H1 (cell line): ENCODE measurements around the gene ADRB1. TPM values are rescaled to one million over a fixed set of nuclear protein-coding genes. Genes with fewer than 3 reads are reported as not detected.

Experiments used
- CTCF ChIA-PET: fragments of 300-600 bp; sonication (Branson Sonifier 250); formaldehyde crosslinking; loops from one replicate; lab custom pipeline; 2021; ENCODE audit not compliant: partially characterized antibody; lab: Charles Lee
- POLR2A ChIA-PET: fragments of 300-600 bp; sonication (Branson Sonifier 250); formaldehyde crosslinking; loops from one replicate; lab custom pipeline; 2021; ENCODE audit warnings: inconsistent platforms; ENCODE audit not compliant: partially characterized antibody; lab: Charles Lee
- DNase-seq, 2 experiments: peaks; one replicate each; pipeline versions ENCODE4 v3.0.0 to v3.0.0-alpha.2; 2010 to 2022; ENCODE audit warnings: low spot score in 2 of 2, low read depth in 1 of 2, mixed read lengths in 1 of 2
- FAIRE-seq: peaks from 2 replicates; lab custom pipeline; 2011; peaks lifted over from hg19 to GRCh38; lab: Jason Lieb, UNC
- H2AFZ ChIP-seq: 2 replicates; pipeline ENCODE4 v1.8.1; 2012; ENCODE audit warnings: low read length, inconsistent platforms
- H2AK5ac ChIP-seq: 2 replicates; pipeline ENCODE4 v1.6.1; 2013; ENCODE audit warnings: low read depth, low read length
- H2BK120ac ChIP-seq: replicated peaks from 2 replicates; pipeline ENCODE3; 2013; ENCODE audit warnings: low read depth, low read length, inconsistent platforms
- H2BK12ac ChIP-seq: 2 replicates; pipeline ENCODE4 v1.6.1; 2013; ENCODE audit warnings: low read depth, low read length
- H2BK15ac ChIP-seq: 2 replicates; pipeline ENCODE4 v1.6.1; 2013; ENCODE audit warnings: low read length
- H2BK20ac ChIP-seq: 2 replicates; pipeline ENCODE4 v1.6.1; 2013; ENCODE audit warnings: low read length
- H2BK5ac ChIP-seq: 2 replicates; pipeline ENCODE4 v1.6.1; 2013; ENCODE audit warnings: low read depth, low read length
- H3K14ac ChIP-seq: 2 replicates; pipeline ENCODE4 v1.6.1; 2013; ENCODE audit warnings: inconsistent platforms; ENCODE audit not compliant: insufficient read length
- H3K18ac ChIP-seq: 2 replicates; pipeline ENCODE4 v1.6.1; 2013; ENCODE audit warnings: low read length; ENCODE audit errors: extremely low read depth
- H3K23ac ChIP-seq: 2 replicates; pipeline ENCODE4 v1.6.1; 2013; ENCODE audit warnings: inconsistent platforms; ENCODE audit not compliant: insufficient read length
- H3K23me2 ChIP-seq: 2 replicates; pipeline ENCODE4 v1.6.1; 2013; ENCODE audit warnings: low read depth, low read length
- H3K27ac ChIP-seq: 2 replicates; pipeline ENCODE4 v1.6.1; 2011; ENCODE audit warnings: low read depth, low read length, inconsistent platforms
- H3K27me3 ChIP-seq, 4 experiments: replicated peaks in 1 of 4; 1 replicate in 1 of 4; 2 replicates in 3 of 4; pipeline versions ENCODE4 v1.6.1 to v1.8.1; 2011 to 2013; ENCODE audit warnings: low read length in 3 of 4, mild to moderate bottlenecking in 3 of 4, inconsistent platforms in 2 of 4, mixed read lengths in 2 of 4, moderate library complexity in 1 of 4; ENCODE audit not compliant: control insufficient read depth in 3 of 4, insufficient read depth in 3 of 4; ENCODE audit errors: extremely low read depth in 1 of 4
- H3K36me3 ChIP-seq, 4 experiments: 2 replicates each; pipeline versions ENCODE4 v1.6.1 to v1.8.1; 2011 to 2013; ENCODE audit warnings: mild to moderate bottlenecking in 4 of 4, low read length in 3 of 4, moderate library complexity in 2 of 4, control low read depth in 1 of 4, inconsistent platforms in 1 of 4; ENCODE audit not compliant: insufficient read depth in 4 of 4, control insufficient read depth in 2 of 4
- H3K4ac ChIP-seq: replicated peaks from 2 replicates; pipeline ENCODE3; 2013; ENCODE audit warnings: low read length, low read depth, mixed read lengths, inconsistent platforms; ENCODE audit not compliant: insufficient read length
- H3K4me1 ChIP-seq, 4 experiments: replicated peaks in 1 of 4; 1 replicate in 1 of 4; 2 replicates in 3 of 4; pipeline versions ENCODE4 v1.6.1 to v1.8.1; 2011 to 2013; ENCODE audit warnings: low read length in 3 of 4, inconsistent platforms in 2 of 4, mixed read lengths in 1 of 4; ENCODE audit not compliant: insufficient read depth in 4 of 4, control insufficient read depth in 3 of 4
- H3K4me2 ChIP-seq, 2 experiments: 2 replicates each; pipeline versions ENCODE4 v1.6.1 to v1.8.1; 2011 to 2013; ENCODE audit warnings: low read depth in 2 of 2, low read length in 2 of 2, control low read depth in 1 of 2, inconsistent platforms in 1 of 2, mild to moderate bottlenecking in 1 of 2; ENCODE audit not compliant: insufficient read depth in 1 of 2
- H3K4me3 ChIP-seq, 4 experiments: fragments of 200-600, 300-600 bp in 1 of 4; sonication (generic), shearing (Covaris generic), sonication (Bioruptor Twin) in 1 of 4; 2 replicates each; pipeline versions ENCODE4 v1.5.1 to v1.8.1; 2011 to 2016; ENCODE audit warnings: low read length in 4 of 4, low read depth in 3 of 4, control low read depth in 2 of 4, inconsistent platforms in 2 of 4, mild to moderate bottlenecking in 2 of 4, mixed read lengths in 1 of 4, moderate library complexity in 1 of 4; ENCODE audit not compliant: insufficient read depth in 2 of 4; ENCODE audit errors: extremely low read depth in 1 of 4
- H3K56ac ChIP-seq: replicated peaks from 2 replicates; pipeline ENCODE3; 2013; ENCODE audit warnings: low read depth, mild to moderate bottlenecking, mixed read lengths, low read length, inconsistent platforms; ENCODE audit not compliant: insufficient read length
- H3K79me1 ChIP-seq: 2 replicates; pipeline ENCODE4 v1.6.1; 2013; ENCODE audit warnings: low read depth, low read length, control low read depth
- H3K79me2 ChIP-seq, 2 experiments: 2 replicates each; pipeline versions ENCODE4 v1.6.1 to v1.8.1; 2012 to 2013; ENCODE audit warnings: low read length in 2 of 2, mild to moderate bottlenecking in 2 of 2, inconsistent platforms in 1 of 2; ENCODE audit not compliant: insufficient read depth in 2 of 2, control insufficient read depth in 1 of 2
- H3K9ac ChIP-seq, 4 experiments: replicated peaks in 1 of 4; 1 replicate in 1 of 4; 2 replicates in 3 of 4; pipeline versions ENCODE4 v1.6.1 to v1.8.1; 2011 to 2013; ENCODE audit warnings: low read depth in 3 of 4, low read length in 3 of 4, control low read depth in 2 of 4, mild to moderate bottlenecking in 2 of 4, moderate library complexity in 2 of 4, inconsistent platforms in 1 of 4; ENCODE audit errors: extremely low read depth in 1 of 4
- H3K9me3 ChIP-seq, 2 experiments: 2 replicates each; pipeline versions ENCODE4 v1.6.1 to v1.8.1; 2012 to 2013; ENCODE audit warnings: mild to moderate bottlenecking in 2 of 2, moderate library complexity in 2 of 2, control low read depth in 1 of 2, inconsistent platforms in 1 of 2, low read depth in 1 of 2, low read length in 1 of 2, mixed read lengths in 1 of 2; ENCODE audit not compliant: insufficient read depth in 2 of 2
- H4K20me1 ChIP-seq, 2 experiments: replicated peaks in 1 of 2; 2 replicates each; pipeline versions ENCODE3 to v1.8.1; 2011 to 2013; ENCODE audit warnings: inconsistent platforms in 2 of 2, low read length in 2 of 2, mild to moderate bottlenecking in 1 of 2; ENCODE audit not compliant: insufficient read depth in 2 of 2, control insufficient read depth in 1 of 2
- H4K5ac ChIP-seq: 2 replicates; pipeline ENCODE4 v1.6.1; 2013; ENCODE audit warnings: low read length, low read depth, mixed read lengths, inconsistent platforms; ENCODE audit not compliant: insufficient read length
- H4K8ac ChIP-seq: 2 replicates; pipeline ENCODE4 v1.8.0; 2013; ENCODE audit warnings: mild to moderate bottlenecking, moderate library complexity, low read length, inconsistent platforms; ENCODE audit not compliant: insufficient read depth; ENCODE audit errors: extremely low read depth
- H4K91ac ChIP-seq: replicated peaks from 2 replicates; pipeline ENCODE3; 2013; ENCODE audit warnings: low read length, mixed read lengths, inconsistent platforms; ENCODE audit not compliant: insufficient read length
- BACH1 ChIP-seq: IDR thresholded peaks from 2 replicates; pipeline ENCODE4 v1.6.1; 2012; ENCODE audit warnings: low read length, improper control_type of control experiment
- CBX8 ChIP-seq: fragments of 300-800, 300-1000 bp; sonication (generic); IDR thresholded peaks from 2 replicates; pipeline ENCODE4 v1.7.1; 2016; ENCODE audit warnings: low read depth, low read length, borderline replicate concordance
- CTBP2 ChIP-seq: IDR thresholded peaks from 2 replicates; pipeline ENCODE4 v1.7.0; 2011; ENCODE audit warnings: borderline replicate concordance, mild to moderate bottlenecking, moderate library complexity, mixed read lengths, low read length; ENCODE audit not compliant: insufficient read depth, insufficient read length
- EZH2 ChIP-seq: fragments of 200-600 bp; sonication (generic); IDR thresholded peaks from 2 replicates; pipeline ENCODE4 v1.7.1; 2012; ENCODE audit warnings: low read depth, mild to moderate bottlenecking, moderate library complexity, low read length, inconsistent platforms; ENCODE audit not compliant: severe bottlenecking
- MAFK ChIP-seq: IDR thresholded peaks from 2 replicates; pipeline ENCODE4 v1.6.1; 2012; ENCODE audit warnings: low read depth, mild to moderate bottlenecking, improper control_type of control experiment, low read length
- NRF1 ChIP-seq: IDR thresholded peaks from 2 replicates; pipeline ENCODE4 v1.6.1; 2011; ENCODE audit warnings: mild to moderate bottlenecking, low read depth, low read length, improper control_type of control experiment
- POLR2A ChIP-seq, 2 experiments: IDR thresholded peaks; 1 replicate in 1 of 2; 2 replicates in 1 of 2; pipeline ENCODE4 v1.6.1; 2011; ENCODE audit warnings: low read depth in 2 of 2, low read length in 2 of 2, mild to moderate bottlenecking in 2 of 2; ENCODE audit errors: control extremely low read depth in 1 of 2
- RBBP5 ChIP-seq: IDR thresholded peaks from 2 replicates; pipeline ENCODE4 v1.7.1; 2012; ENCODE audit warnings: low read depth, mild to moderate bottlenecking, inconsistent platforms, low read length, moderate library complexity, borderline replicate concordance
- SAP30 ChIP-seq: fragments of 300-600 bp; sonication (generic); IDR thresholded peaks from 2 replicates; pipeline ENCODE4 v1.7.1; 2012; ENCODE audit warnings: low read length, moderate library complexity, mild to moderate bottlenecking, inconsistent platforms; ENCODE audit not compliant: insufficient read depth, insufficient replicate concordance
- TCF12 ChIP-seq: IDR thresholded peaks from 2 replicates; pipeline ENCODE4 v1.6.1; 2011; ENCODE audit warnings: low read depth, mild to moderate bottlenecking, low read length
- TEAD4 ChIP-seq: IDR thresholded peaks from 2 replicates; pipeline ENCODE4 v1.6.1; 2012; ENCODE audit warnings: low read depth, low read length, inconsistent platforms, mixed read lengths
- ZNF274 ChIP-seq: IDR thresholded peaks from 2 replicates; pipeline ENCODE4 v1.7.0; 2012; ENCODE audit warnings: low read length, borderline replicate concordance; ENCODE audit errors: extremely low read depth
- WGBS, 2 experiments: shearing (Covaris generic) in 1 of 2; methylation state at CpG; one replicate each; pipeline versions ENCODE4 v1.1.6 to v1.1.7; 2013 to 2015; ENCODE audit warnings: low lambda C conversion rate in 2 of 2, mixed read lengths in 2 of 2, inconsistent platforms in 1 of 2, low coverage in 1 of 2, missing lambda C conversion rate in 1 of 2; ENCODE audit not compliant: insufficient replicate concordance in 2 of 2, insufficient coverage in 1 of 2, insufficient read length in 1 of 2; ENCODE audit errors: extremely low coverage in 1 of 2, missing lambda C conversion rate in 1 of 2; 5-methylcytosine and 5-hydroxymethylcytosine counted together
- polyA plus RNA-seq, 7 experiments: library from polyadenylated mRNA; depleted of rRNA in 3 of 7; stranded (reverse) in 5 of 7; unstranded in 2 of 7; fragments of >200 nt in 5 of 7; fragments of 200-250 nt in 2 of 7; gene quantifications; 1 replicate in 5 of 7; 2 replicates in 1 of 7; 4 replicates in 1 of 7; pipeline versions ENCODE4 v1.2.1 to v1.2.3, GENCODE V29; 2011 to 2013; ENCODE audit warnings: missing spikeins in 2 of 7, mixed read lengths in 2 of 7
- total RNA-seq: library from RNA; stranded (reverse); fragmentation: NEBNext Ultra II Directional; extraction: Animal tissue kit (Norgen Biotek cat#: 25700); gene quantifications from 2 replicates; pipeline ENCODE4 v1.2.1, GENCODE V29; 2021
- TF ChIP-seq, protein P1 (sequence below): IDR thresholded peaks from 2 replicates; pipeline ENCODE4 v1.6.1; 2012; ENCODE audit warnings: inconsistent platforms

ADRB1 gene
- total and polyA plus RNA-seq, 2 of the 8 experiments (the other 6 are each of a cell fraction or from before 2014, with no cell fraction given) = 0.14 to 0.48 TPM

DNA sequence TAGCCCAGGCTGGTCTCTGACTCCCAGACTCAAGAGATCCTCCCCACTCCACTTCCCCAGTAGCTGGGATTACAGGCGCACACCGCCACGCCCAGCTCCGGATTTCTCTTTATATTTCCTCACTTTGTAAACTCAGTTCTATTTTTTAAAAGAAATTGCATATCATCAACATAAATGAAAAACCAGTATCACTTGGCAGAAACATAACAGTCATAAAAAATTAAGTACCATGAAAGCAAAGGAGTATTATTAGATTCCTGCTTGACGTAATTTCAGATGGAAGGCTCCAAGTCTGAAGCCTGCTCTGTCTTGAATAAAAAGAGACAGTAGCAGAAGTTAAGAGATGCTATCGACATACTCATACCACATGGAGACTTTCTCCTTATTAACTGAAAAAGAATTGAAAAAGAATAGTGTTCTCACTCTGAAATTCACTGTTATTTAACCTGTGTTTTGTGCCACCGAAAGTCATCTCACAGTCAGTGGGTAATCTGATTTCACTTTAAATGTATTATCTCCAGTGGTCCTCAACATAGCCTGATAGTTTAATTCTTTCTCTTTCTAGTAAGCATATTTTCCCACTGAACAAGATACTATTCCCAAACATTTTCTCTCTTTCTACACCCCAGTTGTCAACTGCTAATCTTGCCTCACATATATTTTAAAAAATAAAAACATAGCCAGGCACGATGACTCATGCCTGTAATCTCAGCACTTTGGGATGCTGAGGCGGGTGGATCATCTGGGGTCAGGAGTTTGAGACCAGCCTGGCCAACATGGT lies 40.3 kb upstream of the ADRB1 start:
- FAIRE-seq (no peak), DNase-seq (no peak)
- Histone ChIP-seq H2AFZ (no peak overlapping the region), H4K20me1 (no peaks in the 10 kb centered on the region), H4K5ac (no peak overlapping the region), H3K27me3 (no peaks in the 10 kb centered on the region), H2BK120ac (no peak overlapping the region), H2AK5ac (no peak overlapping the region), H3K9ac (no peak overlapping the region), H3K4me1 (no peaks in the 10 kb centered on the region), H2BK15ac (no peak overlapping the region), H3K23me2 (no peaks in the 10 kb centered on the region), H3K56ac (no peak overlapping the region), H4K91ac (no peak overlapping the region), H3K27ac (no peak overlapping the region), H3K4me3 (no peak overlapping the region), H4K8ac (no peak overlapping the region), H3K14ac (no peak overlapping the region), H3K4ac (no peak overlapping the region), H2BK20ac (no peak overlapping the region), H3K79me1 (no peaks in the 10 kb centered on the region), H3K4me2 (no peak overlapping the region), H3K79me2 (no peaks in the 10 kb centered on the region), H3K36me3 (no peaks in the 10 kb centered on the region), H3K18ac (no peak overlapping the region), H2BK5ac (no peak overlapping the region), H2BK12ac (no peak overlapping the region), H3K9me3 (no peaks in the 10 kb centered on the region), H3K23ac (no peak overlapping the region)
- WGBS, 2 experiments = 96% methylated on average over 9 of the region's 9 CpGs; no CpG with 5 or more reads in 1 of the 2 experiments
- ChIA-PET POLR2A (no interaction called here), CTCF (interaction anchor here (0.7 to 1.8 kb wide), 10 partner anchors 8 to 111 kb away, joined by 3 to 7 read pairs (median 5); no protein-coding TSS in a partner anchor)
- TF ChIP-seq BACH1 (no peak), TCF12 (no peak), NRF1 (no peak), CBX8 (no peak), RBBP5 (no peak), SAP30 (no peak), POLR2A (IDR thresholded peaks at IDR 0.05; ENCODE audit: control extremely low read depth in 1 of 2, low read depth in 2 of 2, low read length in 2 of 2) (no peak), MAFK (no peak), ZNF274 (no peak), TEAD4 (no peak), CTBP2 (no peak), EZH2 (no peak)
- TF ChIP-seq, protein P1, sequence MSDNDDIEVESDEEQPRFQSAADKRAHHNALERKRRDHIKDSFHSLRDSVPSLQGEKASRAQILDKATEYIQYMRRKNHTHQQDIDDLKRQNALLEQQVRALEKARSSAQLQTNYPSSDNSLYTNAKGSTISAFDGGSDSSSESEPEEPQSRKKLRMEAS = no peak
